Breast epithelium (tissue), 3 donors: ENCODE measurements around the gene MBP.

Source experiments
- POLR2A ChIP-seq: fragments of 450-650 bp; IDR thresholded peaks from one replicate; pipeline ENCODE4 v1.6.1; 2016; ENCODE audit warnings: antibody characterized with exemption, mild to moderate bottlenecking, moderate library complexity
- TF ChIP-seq, protein P1 (sequence below), 3 donors: fragments of 450-650 bp; IDR thresholded peaks; one replicate each; pipeline ENCODE4 v1.5.1; 2016 to 2017; ENCODE audit warnings: antibody characterized with exemption in 3 of 3, mild to moderate bottlenecking in 3 of 3, moderate library complexity in 3 of 3

DNA sequence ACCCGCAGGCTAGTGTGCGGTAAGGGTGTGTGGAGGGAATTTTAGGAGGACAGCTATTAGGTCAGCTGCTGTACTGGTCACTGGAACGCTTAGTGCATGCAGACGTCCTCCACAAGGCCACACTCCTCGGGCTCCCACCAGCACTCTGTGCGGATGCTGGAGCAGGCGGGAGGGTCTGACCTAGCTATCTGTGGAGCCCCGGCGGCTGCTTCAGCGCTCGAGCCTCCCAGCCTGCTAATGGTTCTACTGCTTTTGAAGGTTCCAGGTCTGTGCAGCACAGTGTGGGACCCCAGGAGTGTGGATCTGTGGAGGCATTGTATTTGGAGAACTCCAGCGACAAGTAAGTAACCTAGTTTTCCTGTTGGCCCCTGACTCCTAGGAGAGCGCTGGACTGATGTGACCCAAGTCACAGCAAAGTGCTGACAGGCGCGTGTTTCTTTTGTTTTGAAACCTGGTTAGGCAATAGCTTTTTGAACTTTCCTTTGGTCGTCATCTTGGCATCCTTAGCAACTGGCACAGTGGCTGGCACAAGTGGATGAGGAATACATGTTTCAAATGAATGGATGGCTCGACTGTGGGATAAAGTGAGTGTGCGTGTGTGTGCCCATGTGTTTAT lies 196.8 kb downstream of the MBP start:
- TF ChIP-seq, protein P1, sequence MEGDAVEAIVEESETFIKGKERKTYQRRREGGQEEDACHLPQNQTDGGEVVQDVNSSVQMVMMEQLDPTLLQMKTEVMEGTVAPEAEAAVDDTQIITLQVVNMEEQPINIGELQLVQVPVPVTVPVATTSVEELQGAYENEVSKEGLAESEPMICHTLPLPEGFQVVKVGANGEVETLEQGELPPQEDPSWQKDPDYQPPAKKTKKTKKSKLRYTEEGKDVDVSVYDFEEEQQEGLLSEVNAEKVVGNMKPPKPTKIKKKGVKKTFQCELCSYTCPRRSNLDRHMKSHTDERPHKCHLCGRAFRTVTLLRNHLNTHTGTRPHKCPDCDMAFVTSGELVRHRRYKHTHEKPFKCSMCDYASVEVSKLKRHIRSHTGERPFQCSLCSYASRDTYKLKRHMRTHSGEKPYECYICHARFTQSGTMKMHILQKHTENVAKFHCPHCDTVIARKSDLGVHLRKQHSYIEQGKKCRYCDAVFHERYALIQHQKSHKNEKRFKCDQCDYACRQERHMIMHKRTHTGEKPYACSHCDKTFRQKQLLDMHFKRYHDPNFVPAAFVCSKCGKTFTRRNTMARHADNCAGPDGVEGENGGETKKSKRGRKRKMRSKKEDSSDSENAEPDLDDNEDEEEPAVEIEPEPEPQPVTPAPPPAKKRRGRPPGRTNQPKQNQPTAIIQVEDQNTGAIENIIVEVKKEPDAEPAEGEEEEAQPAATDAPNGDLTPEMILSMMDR (IDR thresholded peaks at IDR 0.05) = no peak
- no peak for TF ChIP-seq POLR2A
